Right lung (tissue), 5 donors: ENCODE measurements around the gene AGMO. TPM values are rescaled to one million over a fixed set of nuclear protein-coding genes. Genes with fewer than 3 reads are reported as not detected.

Source experiments
- polyA plus RNA-seq, 5 donors: library from polyadenylated mRNA; unstranded; fragments of 120-200 nt; gene quantifications; one replicate each; pipeline versions ENCODE4 v1.2.1 to v1.2.3, GENCODE V29; 2013; ENCODE audit warnings: inconsistent platforms in 1 of 5, low replicate concordance in 1 of 5; ENCODE audit not compliant: insufficient read length in 5 of 5, insufficient read depth in 1 of 5

The AGMO gene
- polyA plus RNA-seq, 5 donors = 0.36 to 0.79 (median 0.69) TPM

Other genes starting within 250 kb of the AGMO start
- gene MEOX2, start 124.7 kb upstream of the AGMO start, polyA plus RNA-seq = 100 to 1,000 TPM; 135 to 235 (median 192) TPM